Fibroblast of lung (primary cell): ENCODE results near the gene BIRC5.

Experiments
- CTCF ChIP-seq, 2 donors: IDR thresholded peaks in 1 of 2; conservative IDR thresholded peaks in 1 of 2; 1 replicate in 1 of 2; 2 replicates in 1 of 2; pipeline ENCODE4 v1.5.1; 2011 to 2012; ENCODE audit warnings: low read length in 2 of 2, control low read depth in 1 of 2, inconsistent platforms in 1 of 2, low read depth in 1 of 2, mild to moderate bottlenecking in 1 of 2
- EZH2 ChIP-seq: IDR thresholded peaks from 2 replicates; pipeline ENCODE4 v1.5.1; 2012; ENCODE audit warnings: low read length, control low read depth, mild to moderate bottlenecking; ENCODE audit errors: missing control alignments

GRCh38 chr17:78271419-78272170, 57.5 kb downstream of the BIRC5 start:
- TF ChIP-seq CTCF (conservative IDR thresholded peaks at IDR 0.05 in 1 of 2, IDR thresholded peaks at IDR 0.05 in 1 of 2; ENCODE audit: low read depth in 1 of 2, low read length in 2 of 2) (no peak), EZH2 (no peak)
